Mesendoderm (in vitro differentiated cells): ENCODE measurements around the gene IL11RA.

Experiments
- DNase-seq: peaks from one replicate; pipeline ENCODE4 v3.0.0; 2013
- H2AK5ac ChIP-seq: 2 replicates; pipeline ENCODE4 v1.6.1; 2013; ENCODE audit warnings: low read length, inconsistent platforms
- H2BK120ac ChIP-seq: 2 replicates; pipeline ENCODE4 v1.6.1; 2013; ENCODE audit warnings: low read depth, mild to moderate bottlenecking, low read length, moderate library complexity, mixed read lengths
- H2BK15ac ChIP-seq: replicated peaks from 2 replicates; pipeline ENCODE4 v1.6.1; 2013; ENCODE audit warnings: low read depth, mild to moderate bottlenecking, moderate library complexity
- H2BK5ac ChIP-seq: 2 replicates; pipeline ENCODE4 v1.6.1; 2013; ENCODE audit warnings: low read length, inconsistent platforms
- H3K18ac ChIP-seq: 2 replicates; pipeline ENCODE4 v1.6.1; 2013; ENCODE audit warnings: mild to moderate bottlenecking, low read length, mixed read lengths
- H3K23ac ChIP-seq: one replicate; pipeline ENCODE4 v1.6.1; 2013; ENCODE audit warnings: low read length
- H3K27ac ChIP-seq: 2 replicates; pipeline ENCODE4 v1.5.1; 2013; ENCODE audit warnings: low read depth, mild to moderate bottlenecking, inconsistent platforms, low read length, moderate library complexity
- H3K27me3 ChIP-seq: 2 replicates; pipeline ENCODE4 v1.6.1; 2013; ENCODE audit warnings: low read length, control low read depth, mild to moderate bottlenecking, inconsistent platforms; ENCODE audit not compliant: insufficient read depth, poor library complexity
- H3K36me3 ChIP-seq: 2 replicates; pipeline ENCODE4 v1.6.1; 2013; ENCODE audit warnings: low read length, inconsistent platforms; ENCODE audit not compliant: control insufficient read depth, insufficient read depth
- H3K4ac ChIP-seq: one replicate; pipeline ENCODE4 v1.6.1; 2013; ENCODE audit warnings: low read depth, mild to moderate bottlenecking, low read length, moderate library complexity
- H3K4me1 ChIP-seq: 2 replicates; pipeline ENCODE4 v1.6.1; 2013; ENCODE audit warnings: low read depth, low read length, inconsistent platforms; ENCODE audit not compliant: control insufficient read depth
- H3K4me2 ChIP-seq: 2 replicates; pipeline ENCODE4 v1.6.1; 2013; ENCODE audit warnings: low read length
- H3K4me3 ChIP-seq: 2 replicates; pipeline ENCODE4 v1.5.1; 2013; ENCODE audit warnings: mild to moderate bottlenecking, low read length
- H3K56ac ChIP-seq: one replicate; pipeline ENCODE4 v1.6.1; 2013; ENCODE audit warnings: low read length
- H3K79me1 ChIP-seq: 2 replicates; pipeline ENCODE4 v1.6.1; 2013; ENCODE audit warnings: low read length, inconsistent platforms
- H3K79me2 ChIP-seq: 2 replicates; pipeline ENCODE4 v1.6.1; 2013; ENCODE audit warnings: mild to moderate bottlenecking, low read length; ENCODE audit not compliant: control insufficient read depth, insufficient read depth
- H3K9ac ChIP-seq: 2 replicates; pipeline ENCODE4 v1.6.1; 2013; ENCODE audit warnings: low read length, inconsistent platforms
- H4K5ac ChIP-seq: one replicate; pipeline ENCODE4 v1.6.1; 2013; ENCODE audit warnings: low read length
- H4K8ac ChIP-seq: one replicate; pipeline ENCODE4 v1.6.1; 2013; ENCODE audit warnings: low read depth, mild to moderate bottlenecking, control low read depth, low read length, moderate library complexity
- WGBS: extraction: QIAGEN DNeasy Blood & Tissue Kit; methylation state at CpG from one replicate; pipeline ENCODE4 v1.1.7; 2013; ENCODE audit warnings: low lambda C conversion rate, missing lambda C conversion rate; ENCODE audit not compliant: insufficient coverage; ENCODE audit errors: extremely low coverage; 5-methylcytosine and 5-hydroxymethylcytosine counted together

Gene IL11RA

GRCh38 chr9:34620061-34620994, 31.7 kb upstream of the IL11RA start, which contains the start of gene DCTN3:
Gene DCTN3, minus strand, starts transcription at chr9:34620495. Its CDS starts 31 bp downstream, at chr9:34620464.
- DNase-seq: peak; percentile 97
- H3K56ac ChIP-seq: peak within 1 kb of the TSS; percentile 82
- no peak within 1 kb of the TSS for H2BK5ac ChIP-seq
- H3K79me2 ChIP-seq: no peaks in the 10 kb centered on the region
- H3K9ac ChIP-seq: peak within 1 kb of the TSS; percentile 69
- H2AK5ac ChIP-seq: no peak within 1 kb of the TSS
- no peak within 1 kb of the TSS for H3K23ac ChIP-seq
- H3K27ac ChIP-seq: no peak within 1 kb of the TSS
- peak within 1 kb of the TSS; percentile 45 for H3K4me3 ChIP-seq
- H3K36me3 ChIP-seq: no peaks in the 10 kb centered on the region
- no peak within 1 kb of the TSS for H2BK120ac ChIP-seq
- no peak within 1 kb of the TSS for H3K4ac ChIP-seq
- no peak within 1 kb of the TSS for H4K8ac ChIP-seq
- H3K27me3 ChIP-seq: peaks cover 13% of the 10 kb centered on the region
- WGBS: no CpG with 5 or more reads among the region's 43 CpGs
- H3K4me2 ChIP-seq: peak within 1 kb of the TSS; percentile 78
- no peak within 1 kb of the TSS for H3K18ac ChIP-seq
- no peak within 1 kb of the TSS for H4K5ac ChIP-seq
- H2BK15ac ChIP-seq: no peak within 1 kb of the TSS
- no peaks in the 10 kb centered on the region for H3K79me1 ChIP-seq
- H3K4me1 ChIP-seq: peaks cover 2% of the 10 kb centered on the region

- H4K8ac ChIP-seq: no peak overlapping the region
- H3K27me3 ChIP-seq: peaks cover 44% of the 10 kb centered on the region
- H2AK5ac ChIP-seq: no peak overlapping the region
- H3K79me1 ChIP-seq: no peaks in the 10 kb centered on the region
- H3K18ac ChIP-seq: no peak overlapping the region
- peaks cover 2% of the 10 kb centered on the region for H3K4me1 ChIP-seq
- H3K56ac ChIP-seq: no peak overlapping the region
- no peak overlapping the region for H2BK120ac ChIP-seq
- no peak overlapping the region for H3K9ac ChIP-seq
- no peak overlapping the region for H4K5ac ChIP-seq
- WGBS: no CpG with 5 or more reads among the region's 63 CpGs
- H3K4me3 ChIP-seq: no peak overlapping the region
- no peak overlapping the region for H3K4me2 ChIP-seq
- no peak for DNase-seq
- no peaks in the 10 kb centered on the region for H3K79me2 ChIP-seq
- no peak overlapping the region for H2BK15ac ChIP-seq
- no peak overlapping the region for H3K27ac ChIP-seq
- no peak overlapping the region for H3K23ac ChIP-seq
- no peak overlapping the region for H3K4ac ChIP-seq
- H3K36me3 ChIP-seq: no peaks in the 10 kb centered on the region
- no peak overlapping the region for H2BK5ac ChIP-seq
Observed at GRCh38 chr9:34623374-34624235, 28.4 kb upstream of the IL11RA start.

GRCh38 chr9:34624475-34625185, 27.4 kb upstream of the IL11RA start:
- H2BK120ac ChIP-seq: no peak overlapping the region
- no peak overlapping the region for H2BK5ac ChIP-seq
- no peak overlapping the region for H3K4me3 ChIP-seq
- peak overlapping the region; percentile 56 for H3K56ac ChIP-seq
- WGBS: no CpG with 5 or more reads among the region's 39 CpGs
- peaks cover 52% of the 10 kb centered on the region for H3K27me3 ChIP-seq
- H2AK5ac ChIP-seq: no peak overlapping the region
- H3K4me2 ChIP-seq: no peak overlapping the region
- no peak overlapping the region for H3K18ac ChIP-seq
- H2BK15ac ChIP-seq: no peak overlapping the region
- no peaks in the 10 kb centered on the region for H3K79me1 ChIP-seq
- peak overlapping the region; percentile 39 for H3K27ac ChIP-seq
- no peaks in the 10 kb centered on the region for H3K79me2 ChIP-seq
- H4K8ac ChIP-seq: no peak overlapping the region
- peak; percentile 30 for DNase-seq
- H3K36me3 ChIP-seq: no peaks in the 10 kb centered on the region
- H3K23ac ChIP-seq: no peak overlapping the region
- H3K9ac ChIP-seq: peak overlapping the region; percentile 18
- peaks cover 2% of the 10 kb centered on the region for H3K4me1 ChIP-seq
- H4K5ac ChIP-seq: no peak overlapping the region
- no peak overlapping the region for H3K4ac ChIP-seq

- no peak overlapping the region for H3K23ac ChIP-seq
- H3K4me1 ChIP-seq: no peaks in the 10 kb centered on the region
- peaks cover 56% of the 10 kb centered on the region for H3K27me3 ChIP-seq
- no peak overlapping the region for H2BK120ac ChIP-seq
- no peak overlapping the region for H2BK5ac ChIP-seq
- no peak overlapping the region for H4K8ac ChIP-seq
- DNase-seq: no peak
- no peak overlapping the region for H3K4ac ChIP-seq
- no peak overlapping the region for H3K4me2 ChIP-seq
- H3K79me2 ChIP-seq: no peaks in the 10 kb centered on the region
- H3K56ac ChIP-seq: no peak overlapping the region
- H4K5ac ChIP-seq: no peak overlapping the region
- no peak overlapping the region for H2BK15ac ChIP-seq
- no peak overlapping the region for H3K18ac ChIP-seq
- no peak overlapping the region for H3K4me3 ChIP-seq
- H3K9ac ChIP-seq: no peak overlapping the region
- WGBS: no CpG with 5 or more reads among the region's 3 CpGs
- no peaks in the 10 kb centered on the region for H3K79me1 ChIP-seq
- no peaks in the 10 kb centered on the region for H3K36me3 ChIP-seq
- H3K27ac ChIP-seq: no peak overlapping the region
- H2AK5ac ChIP-seq: no peak overlapping the region
Observed at GRCh38 chr9:34625186-34625486, 26.8 kb upstream of the IL11RA start.

GRCh38 chr9:34627716-34628655, 24.0 kb upstream of the IL11RA start:
- no peak overlapping the region for H3K56ac ChIP-seq
- H3K23ac ChIP-seq: peak overlapping the region; percentile 66
- no peak overlapping the region for H3K4ac ChIP-seq
- peaks cover 67% of the 10 kb centered on the region for H3K27me3 ChIP-seq
- no peaks in the 10 kb centered on the region for H3K4me1 ChIP-seq
- no peaks in the 10 kb centered on the region for H3K79me2 ChIP-seq
- no peak overlapping the region for H3K4me3 ChIP-seq
- no CpG with 5 or more reads among the region's 20 CpGs for WGBS
- DNase-seq: no peak
- no peak overlapping the region for H4K5ac ChIP-seq
- H3K27ac ChIP-seq: no peak overlapping the region
- no peaks in the 10 kb centered on the region for H3K36me3 ChIP-seq
- H3K79me1 ChIP-seq: no peaks in the 10 kb centered on the region
- H3K9ac ChIP-seq: no peak overlapping the region
- H2BK15ac ChIP-seq: no peak overlapping the region
- no peak overlapping the region for H2BK5ac ChIP-seq
- H2AK5ac ChIP-seq: no peak overlapping the region
- peak overlapping the region; percentile 25 for H3K4me2 ChIP-seq
- no peak overlapping the region for H3K18ac ChIP-seq
- no peak overlapping the region for H4K8ac ChIP-seq
- no peak overlapping the region for H2BK120ac ChIP-seq
